Measurements from ENCODE around the gene PSMA3. TPM values are rescaled to one million over a fixed set of nuclear protein-coding genes. Genes with fewer than 3 reads are reported as not detected.
A peak's percentile ranks its signal among the peaks of the same experiment; 100 is the strongest.

PSMA3 gene
- polyA plus RNA-seq, 3 donors, result 59.9 to 170 (median 147) TPM

DNA sequence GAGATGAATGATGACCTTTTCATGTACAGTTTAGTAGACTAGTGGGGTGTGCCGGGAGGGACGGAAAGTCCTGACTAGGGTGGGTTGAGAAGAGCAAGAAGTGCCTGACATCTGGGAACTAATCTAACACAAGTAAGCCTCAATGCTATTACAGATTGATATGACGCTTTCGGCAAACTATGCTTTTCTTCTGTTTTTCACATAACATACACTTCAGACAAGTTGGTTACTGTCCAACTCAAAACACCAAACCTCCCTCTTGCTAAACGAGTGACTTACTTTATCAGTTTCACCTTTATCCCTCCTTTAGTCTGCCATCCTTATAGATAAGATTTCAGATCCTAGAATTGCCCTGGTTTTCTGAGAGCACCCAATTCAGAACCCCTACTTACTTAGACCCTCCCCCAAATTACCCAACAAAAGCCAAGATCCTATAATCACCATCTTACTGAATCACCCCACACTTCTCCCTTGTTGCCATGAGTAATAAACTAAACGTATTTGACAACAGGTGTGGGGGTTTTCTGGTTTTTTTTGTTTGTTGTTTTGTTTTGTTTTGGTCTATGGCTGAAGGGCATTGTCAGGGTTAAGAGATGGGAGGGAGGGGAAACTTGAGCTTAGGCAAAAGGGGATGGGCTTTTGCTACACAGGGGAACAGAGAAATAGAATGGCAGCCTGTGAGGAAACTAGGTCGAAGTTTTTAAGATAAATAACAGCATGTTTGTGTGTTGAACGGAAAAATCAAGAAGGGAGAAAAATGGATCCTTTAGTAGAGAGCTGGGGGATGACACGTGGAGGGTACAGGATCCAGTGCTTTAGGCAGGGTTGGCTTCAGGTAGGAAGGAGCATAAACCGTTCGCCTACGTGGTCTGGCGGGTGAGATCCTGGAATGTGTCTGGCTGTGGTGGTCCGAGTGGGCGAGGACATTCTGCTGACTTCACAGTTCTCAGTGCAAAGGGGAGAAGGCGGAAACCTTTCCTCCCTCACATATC is 6.1 kb upstream of the PSMA3 start:
- 59% methylated on average over 6 of the region's 16 CpGs for WGBS (ENCODE audit: insufficient coverage)
- Histone ChIP-seq H3K4me2 (replicated peaks; ENCODE audit: extremely low read depth, low read length, poor library complexity, severe bottlenecking) (peak overlapping the region; percentile 82), H3K27ac (ENCODE audit: low read depth in 1 of 2, low read length in 2 of 2) (peak overlapping the region in 1 of 2 donors; percentile 56), H3K9me3 (replicated peaks in 1 of 2; ENCODE audit: control insufficient read depth in 1 of 2, insufficient read depth in 1 of 2, low read length in 2 of 2) (no peaks in the 10 kb centered on the region), H2AFZ (ENCODE audit: insufficient read depth, low read depth, low read length, poor library complexity, severe bottlenecking) (peak overlapping the region; percentile 82), H3K27me3 (ENCODE audit: control insufficient read depth in 2 of 2, insufficient read depth in 2 of 2, low read length in 2 of 2) (no peaks in the 10 kb centered on the region), H4K20me1 (ENCODE audit: insufficient read depth, low read length) (no peaks in the 10 kb centered on the region), H3K9ac (ENCODE audit: insufficient read depth, low read length, poor library complexity, severe bottlenecking) (peak overlapping the region; percentile 54), H3K4me1 (ENCODE audit: control insufficient read depth in 1 of 2, insufficient read depth in 2 of 2, low read length in 2 of 2) (peaks cover 5 to 17% of the 10 kb centered on the region in 2 donors), H3K79me2 (ENCODE audit: insufficient read depth, low read length) (no peaks in the 10 kb centered on the region), H3K36me3 (replicated peaks in 1 of 2; ENCODE audit: control insufficient read depth in 1 of 2, insufficient read depth in 2 of 2, low read length in 2 of 2) (peaks cover 9 to 16% of the 10 kb centered on the region in 2 donors), H3K4me3 (replicated peaks in 1 of 3; ENCODE audit: low read depth in 2 of 3, low read length in 3 of 3) (peak overlapping the region; percentile 72 to 99 (median 87))
- Mint-ChIP-seq H3K9me3 (no peaks in the 10 kb centered on the region), H3K4me3 (no peak overlapping the region), H3K36me3 (peaks cover 8 to 9% of the 10 kb centered on the region in 2 donors), H3K27me3 (ENCODE audit: low read depth in 3 of 3) (no peaks in the 10 kb centered on the region), H3K4me1 (peaks cover 13% of the 10 kb centered on the region), H3K27ac (no peak overlapping the region)
- intact Hi-C loops (cut with micrococcal nuclease), result loop anchor here in 1 of 2 donors (5.0 kb wide), 1 partner anchor 36 kb away; the partner anchor contains the start of gene ACTR10
- TF ChIP-seq, protein P1, sequence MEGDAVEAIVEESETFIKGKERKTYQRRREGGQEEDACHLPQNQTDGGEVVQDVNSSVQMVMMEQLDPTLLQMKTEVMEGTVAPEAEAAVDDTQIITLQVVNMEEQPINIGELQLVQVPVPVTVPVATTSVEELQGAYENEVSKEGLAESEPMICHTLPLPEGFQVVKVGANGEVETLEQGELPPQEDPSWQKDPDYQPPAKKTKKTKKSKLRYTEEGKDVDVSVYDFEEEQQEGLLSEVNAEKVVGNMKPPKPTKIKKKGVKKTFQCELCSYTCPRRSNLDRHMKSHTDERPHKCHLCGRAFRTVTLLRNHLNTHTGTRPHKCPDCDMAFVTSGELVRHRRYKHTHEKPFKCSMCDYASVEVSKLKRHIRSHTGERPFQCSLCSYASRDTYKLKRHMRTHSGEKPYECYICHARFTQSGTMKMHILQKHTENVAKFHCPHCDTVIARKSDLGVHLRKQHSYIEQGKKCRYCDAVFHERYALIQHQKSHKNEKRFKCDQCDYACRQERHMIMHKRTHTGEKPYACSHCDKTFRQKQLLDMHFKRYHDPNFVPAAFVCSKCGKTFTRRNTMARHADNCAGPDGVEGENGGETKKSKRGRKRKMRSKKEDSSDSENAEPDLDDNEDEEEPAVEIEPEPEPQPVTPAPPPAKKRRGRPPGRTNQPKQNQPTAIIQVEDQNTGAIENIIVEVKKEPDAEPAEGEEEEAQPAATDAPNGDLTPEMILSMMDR (IDR thresholded peaks at IDR 0.05), result no peak
- peak; percentile 23 to 68 (median 30) for DNase-seq

Measured in CD14-positive monocyte (primary cell).